Right ventricle myocardium inferior (tissue), 1 donor: ENCODE data around the gene EXOC1. TPM values are rescaled to one million over a fixed set of nuclear protein-coding genes. Genes with fewer than 3 reads are reported as not detected.

Experiments
- ATAC-seq: fragments of 200-7000 bp; cut with Tn5 transposase; one replicate; pipeline ENCODE4 v1.9.1; 2020; ENCODE audit warnings: mild to moderate bottlenecking, moderate library complexity
- DNase-seq: peaks from one replicate; pipeline ENCODE4 v3.0.0; 2021; ENCODE audit errors: missing footprints
- intact Hi-C: fragments of 100-400 bp; cut with DNase I; formaldehyde crosslinking; loops from one replicate; pipeline ENCODE4 v1.11.0; 2022
- total RNA-seq: library from RNA; stranded (reverse); fragmentation: NEBNext Ultra II Directional; extraction: Animal tissue kit (Norgen Biotek cat#: 25700); gene quantifications from one replicate; pipeline ENCODE4 v1.2.1, GENCODE V29; 2021
- donor health status: DM: no; HTN: yes; CAD: no; lungs with severe emphysema.

Gene EXOC1
- total RNA-seq, 1 donor from 2014 or later = 19.8 TPM

GRCh38 chr4:55887594-55887993, 34.1 kb downstream of the EXOC1 start:
- ATAC-seq (no peak), DNase-seq (no peak)
- intact Hi-C loops = no loop called here

GRCh38 chr4:55892156-55892555, 38.7 kb downstream of the EXOC1 start:
- intact Hi-C loops = no loop called here

GRCh38 chr4:55896622-55897021, 43.2 kb downstream of the EXOC1 start:
- ATAC-seq (no peak), DNase-seq (no peak)
- intact Hi-C loops = no loop called here

More at GRCh38 chr4:55892156-55892555, 38.7 kb downstream of the EXOC1 start:
- ATAC-seq = no peak
- no peak for DNase-seq

- ATAC-seq = no peak
- DNase-seq = no peak
- intact Hi-C loops = no loop called here
Measured at GRCh38 chr4:55902677-55903076, 49.2 kb downstream of the EXOC1 start.

GRCh38 chr4:55903577-55903976, 50.1 kb downstream of the EXOC1 start:
- no peak for ATAC-seq
- DNase-seq = no peak
- intact Hi-C loops = no loop called here

GRCh38 chr4:55904576-55904975, 51.1 kb downstream of the EXOC1 start:
- DNase-seq (no peak), ATAC-seq (no peak)
- intact Hi-C loops = no loop called here

GRCh38 chr4:55906323-55906722, 52.9 kb downstream of the EXOC1 start:
- ATAC-seq (no peak), DNase-seq (no peak)
- intact Hi-C loops = no loop called here

GRCh38 chr4:55906989-55907388, 53.5 kb downstream of the EXOC1 start:
- ATAC-seq = no peak
- no peak for DNase-seq
- intact Hi-C loops = no loop called here

GRCh38 chr4:55907469-55907868, 54.0 kb downstream of the EXOC1 start:
- DNase-seq = no peak
- ATAC-seq = no peak

GRCh38 chr4:55910140-55910539, 56.7 kb downstream of the EXOC1 start:
- intact Hi-C loops = no loop called here
- ATAC-seq (no peak), DNase-seq (no peak)

More at GRCh38 chr4:55907469-55907868, 54.0 kb downstream of the EXOC1 start:
- intact Hi-C loops = no loop called here

GRCh38 chr4:55912249-55912648, 58.8 kb downstream of the EXOC1 start:
- DNase-seq = no peak
- intact Hi-C loops = no loop called here
- ATAC-seq = no peak

GRCh38 chr4:55920571-55920970, 67.1 kb downstream of the EXOC1 start:
- ATAC-seq = no peak
- DNase-seq = no peak
- intact Hi-C loops = no loop called here

GRCh38 chr4:55921093-55921492, 67.6 kb downstream of the EXOC1 start:
- ATAC-seq = no peak
- intact Hi-C loops = no loop called here
- DNase-seq = no peak

GRCh38 chr4:55925241-55925640, 71.8 kb downstream of the EXOC1 start:
- intact Hi-C loops = no loop called here
- DNase-seq = no peak
- no peak for ATAC-seq

- no peak for DNase-seq
- intact Hi-C loops = no loop called here
- ATAC-seq = no peak
Measured at GRCh38 chr4:55926610-55927009, 73.2 kb downstream of the EXOC1 start.

GRCh38 chr4:55927803-55928437, 74.5 kb downstream of the EXOC1 start:
- ATAC-seq (no peak), DNase-seq (no peak)
- intact Hi-C loops = no loop called here

GRCh38 chr4:55928846-55929245, 75.4 kb downstream of the EXOC1 start:
- ATAC-seq (no peak), DNase-seq (no peak)
- intact Hi-C loops = no loop called here

- DNase-seq = no peak
Measured at GRCh38 chr4:55931043-55931442, 77.6 kb downstream of the EXOC1 start.

GRCh38 chr4:55931833-55932232, 78.4 kb downstream of the EXOC1 start:
- DNase-seq (no peak), ATAC-seq (no peak)
- intact Hi-C loops = no loop called here

More at GRCh38 chr4:55931043-55931442, 77.6 kb downstream of the EXOC1 start:
- ATAC-seq = no peak
- intact Hi-C loops = no loop called here

GRCh38 chr4:55932511-55932910, 79.1 kb downstream of the EXOC1 start:
- DNase-seq (no peak), ATAC-seq (no peak)
- intact Hi-C loops = no loop called here

- intact Hi-C loops = no loop called here
- ATAC-seq (no peak), DNase-seq (no peak)
Measured at GRCh38 chr4:55933611-55934010, 80.2 kb downstream of the EXOC1 start.
